HG03045 (cell line): ENCODE data around the gene SUPT20H.
A peak's percentile ranks its signal among the peaks of the same experiment; 100 is the strongest.

Experiments
- ATAC-seq: cut with Tn5 transposase; IDR thresholded peaks from one replicate; pipeline ENCODE4 v1.9.1; 2021; ENCODE audit warnings: mild to moderate bottlenecking, moderate library complexity; ENCODE audit not compliant: unreplicated experiment

SUPT20H gene

GRCh38 chr13:37058910-37059847, at the start of gene SUPT20H:
Gene SUPT20H (minus strand): TSS chr13:37059688. CDS start chr13:37051490, 8,198 bp downstream.
- peak; percentile 98 for ATAC-seq

- ATAC-seq, result no peak
Measured at GRCh38 chr13:37109051-37109678, 49.7 kb upstream of the SUPT20H start.

GRCh38 chr13:37107868-37108267, 48.4 kb upstream of the SUPT20H start:
- no peak for ATAC-seq

- ATAC-seq, result no peak
Measured at GRCh38 chr13:37107456-37107855, 48.0 kb upstream of the SUPT20H start.

- ATAC-seq, result no peak
Measured at GRCh38 chr13:37106642-37107041, 47.2 kb upstream of the SUPT20H start.

GRCh38 chr13:37105251-37105714, 45.8 kb upstream of the SUPT20H start, which contains the start of gene CSNK1A1L:
Gene CSNK1A1L (minus strand): TSS chr13:37105664. CDS start chr13:37105256, 408 bp downstream.
- ATAC-seq, result no peak

- no peak for ATAC-seq
Measured at GRCh38 chr13:37102896-37103295, 43.4 kb upstream of the SUPT20H start.

GRCh38 chr13:37101201-37101600, 41.7 kb upstream of the SUPT20H start:
- ATAC-seq, result no peak

GRCh38 chr13:37100731-37101130, 41.2 kb upstream of the SUPT20H start:
- no peak for ATAC-seq

GRCh38 chr13:37097076-37097475, 37.6 kb upstream of the SUPT20H start:
- no peak for ATAC-seq

GRCh38 chr13:37094840-37095239, 35.4 kb upstream of the SUPT20H start:
- ATAC-seq, result no peak

GRCh38 chr13:37094099-37094498, 34.6 kb upstream of the SUPT20H start:
- ATAC-seq, result no peak

GRCh38 chr13:37091835-37092234, 32.3 kb upstream of the SUPT20H start:
- no peak for ATAC-seq

- ATAC-seq, result no peak
Measured at GRCh38 chr13:37090912-37091311, 31.4 kb upstream of the SUPT20H start.

GRCh38 chr13:37089495-37089894, 30.0 kb upstream of the SUPT20H start:
- no peak for ATAC-seq

GRCh38 chr13:37087486-37087885, 28.0 kb upstream of the SUPT20H start:
- no peak for ATAC-seq

- ATAC-seq, result no peak
Measured at GRCh38 chr13:37085606-37086005, 26.1 kb upstream of the SUPT20H start.

- ATAC-seq, result no peak
Measured at GRCh38 chr13:37076818-37077217, 17.3 kb upstream of the SUPT20H start.

GRCh38 chr13:37075164-37075563, 15.7 kb upstream of the SUPT20H start:
- no peak for ATAC-seq

- no peak for ATAC-seq
Measured at GRCh38 chr13:37074703-37075102, 15.2 kb upstream of the SUPT20H start.

GRCh38 chr13:37072024-37072423, 12.5 kb upstream of the SUPT20H start:
- no peak for ATAC-seq

GRCh38 chr13:37070956-37071355, 11.5 kb upstream of the SUPT20H start:
- no peak for ATAC-seq
